ENCODE measurements around the gene RUVBL1. TPM values are rescaled to one million over a fixed set of nuclear protein-coding genes. Genes with fewer than 3 reads are reported as not detected.
A peak's percentile ranks its signal among the peaks of the same experiment; 100 is the strongest.
"Not testable (repeated sequence)": the region's sequence is repeated elsewhere in the genome, so short reads cannot be mapped to it uniquely, and the experiment has no call there.

Gene RUVBL1
- total RNA-seq, 2 experiments from 2014 or later, result 5.6 to 7.7 TPM

GRCh38 chr3:128155616-128156360 is 32.2 kb upstream of the RUVBL1 start:
- Histone ChIP-seq H3K4me3 (ENCODE audit: low read length) (no peak overlapping the region), H3K27ac (ENCODE audit: low read depth in 1 of 2, low read length in 2 of 2) (no peak overlapping the region), H3K36me3 (ENCODE audit: insufficient read depth, low read length) (peaks cover 12% of the 10 kb centered on the region), H3K4me1 (ENCODE audit: insufficient read depth, low read length) (peaks cover 22% of the 10 kb centered on the region), H3K9me3 (ENCODE audit: control insufficient read depth in 1 of 2, insufficient read depth in 1 of 2, low read length in 2 of 2) (no peaks in the 10 kb centered on the region), H3K27me3 (ENCODE audit: control insufficient read depth in 1 of 2, insufficient read depth in 2 of 2, low read length in 2 of 2) (no peaks in the 10 kb centered on the region)
- Mint-ChIP-seq H3K9me3 (no peaks in the 10 kb centered on the region), H3K4me3 (peak overlapping the region; percentile 61), H3K27me3 (no peaks in the 10 kb centered on the region), H3K27ac (no peak overlapping the region), H3K4me1 (ENCODE audit: low read depth) (peaks cover 46% of the 10 kb centered on the region), H3K36me3 (ENCODE audit: low read depth) (peaks cover 61% of the 10 kb centered on the region)
- DNase-seq (no peak), ATAC-seq (ENCODE audit: poor library complexity) (no peak)
- ChIA-PET CTCF (no interaction called here), POLR2A (interaction anchor here (1.2 kb wide), 1 partner anchor 32 kb away, joined by 4 read pairs; the partner anchor contains the start of gene RUVBL1)
- TF ChIP-seq, protein P1, sequence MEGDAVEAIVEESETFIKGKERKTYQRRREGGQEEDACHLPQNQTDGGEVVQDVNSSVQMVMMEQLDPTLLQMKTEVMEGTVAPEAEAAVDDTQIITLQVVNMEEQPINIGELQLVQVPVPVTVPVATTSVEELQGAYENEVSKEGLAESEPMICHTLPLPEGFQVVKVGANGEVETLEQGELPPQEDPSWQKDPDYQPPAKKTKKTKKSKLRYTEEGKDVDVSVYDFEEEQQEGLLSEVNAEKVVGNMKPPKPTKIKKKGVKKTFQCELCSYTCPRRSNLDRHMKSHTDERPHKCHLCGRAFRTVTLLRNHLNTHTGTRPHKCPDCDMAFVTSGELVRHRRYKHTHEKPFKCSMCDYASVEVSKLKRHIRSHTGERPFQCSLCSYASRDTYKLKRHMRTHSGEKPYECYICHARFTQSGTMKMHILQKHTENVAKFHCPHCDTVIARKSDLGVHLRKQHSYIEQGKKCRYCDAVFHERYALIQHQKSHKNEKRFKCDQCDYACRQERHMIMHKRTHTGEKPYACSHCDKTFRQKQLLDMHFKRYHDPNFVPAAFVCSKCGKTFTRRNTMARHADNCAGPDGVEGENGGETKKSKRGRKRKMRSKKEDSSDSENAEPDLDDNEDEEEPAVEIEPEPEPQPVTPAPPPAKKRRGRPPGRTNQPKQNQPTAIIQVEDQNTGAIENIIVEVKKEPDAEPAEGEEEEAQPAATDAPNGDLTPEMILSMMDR (IDR thresholded peaks at IDR 0.05), result no peak
- intact Hi-C loops (cut with DNase I, micrococcal nuclease), result loop anchor here in 1 of 2 experiments (10.0 kb wide), 2 partner anchors 481 to 1681 kb away; partner anchors contain the start of genes ABTB1 and ZXDC

DNA sequence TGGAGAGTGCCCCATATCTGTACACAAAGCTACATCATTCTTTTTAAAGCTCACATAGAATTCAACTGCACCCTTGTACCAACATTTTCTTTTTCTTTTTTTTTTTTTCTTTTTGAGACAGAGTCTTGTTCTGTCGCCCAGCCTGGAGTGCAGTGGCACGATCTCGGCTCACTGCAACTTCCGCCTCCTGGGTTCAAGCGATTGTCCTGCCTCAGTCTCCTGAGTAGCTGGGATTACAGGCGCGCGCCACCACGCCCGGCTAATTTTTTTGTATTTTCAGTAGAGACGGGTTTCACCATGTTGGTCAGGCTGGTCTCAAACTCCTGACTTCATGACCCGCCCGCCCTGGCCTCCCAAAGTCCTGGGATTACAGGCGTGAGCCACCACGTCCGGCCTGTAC is 30.7 kb upstream of the RUVBL1 start:
- Histone ChIP-seq H3K36me3 (ENCODE audit: insufficient read depth, low read length) (peaks cover 12% of the 10 kb centered on the region), H3K4me3 (ENCODE audit: low read length) (peak overlapping the region; percentile 58), H3K4me1 (ENCODE audit: insufficient read depth, low read length) (peaks cover 22% of the 10 kb centered on the region)
- not testable (repeated sequence) for H3K9me3 Mint-ChIP-seq; H3K27ac ChIP-seq (ENCODE audit: low read depth in 1 of 2, low read length in 2 of 2); ATAC-seq (ENCODE audit: poor library complexity); H3K27me3 Mint-ChIP-seq; H3K27me3 ChIP-seq (ENCODE audit: control insufficient read depth in 1 of 2, insufficient read depth in 2 of 2, low read length in 2 of 2); DNase-seq; H3K9me3 ChIP-seq (ENCODE audit: control insufficient read depth in 1 of 2, insufficient read depth in 1 of 2, low read length in 2 of 2)
- ChIA-PET POLR2A (interaction anchor here (0.6 to 2.9 kb wide), 4 partner anchors 9 to 141 kb away, joined by 3 to 77 read pairs (median 4); partner anchors contain the start of gene RUVBL1), CTCF (interaction anchor here (1.1 to 2.5 kb wide), 3 partner anchors 40 to 79 kb away, joined by 3 to 10 read pairs (median 3); no protein-coding TSS in a partner anchor)
- H3K4me1 Mint-ChIP-seq (ENCODE audit: low read depth), result peaks cover 40% of the 10 kb centered on the region
- intact Hi-C loops (cut with DNase I, micrococcal nuclease), result loop anchor here in 1 of 2 experiments (5.0 to 10.0 kb wide), 3 partner anchors 102 to 1680 kb away; partner anchors contain the start of genes ABTB1, SEC61A1 and ZXDC
- peak overlapping the region; percentile 87 for H3K4me3 Mint-ChIP-seq
- peaks cover 48% of the 10 kb centered on the region for H3K36me3 Mint-ChIP-seq (ENCODE audit: low read depth)
- H3K27ac Mint-ChIP-seq, result peak overlapping the region; percentile 84

GRCh38 chr3:128153156-128154041 is 29.8 kb upstream of the RUVBL1 start, which contains the start of gene EEFSEC:
EEFSEC (plus strand) TSS chr3:128153481; CDS start chr3:128153508, 27 bp downstream.
- ChIA-PET POLR2A (interaction anchor here (0.5 to 2.9 kb wide), 10 partner anchors 10 to 1163 kb away, joined by 3 to 77 read pairs (median 4); partner anchors contain the start of gene RUVBL1), CTCF (interaction anchor here (0.7 to 2.5 kb wide), 5 partner anchors 30 to 78 kb away, joined by 3 to 10 read pairs (median 3); partner anchors contain the start of gene RUVBL1)
- no peaks in the 10 kb centered on the region for H3K27me3 Mint-ChIP-seq
- Histone ChIP-seq H3K27ac (ENCODE audit: low read depth in 1 of 2, low read length in 2 of 2) (peak within 1 kb of the TSS; percentile 56 to 80), H3K27me3 (ENCODE audit: control insufficient read depth in 1 of 2, insufficient read depth in 2 of 2, low read length in 2 of 2) (no peaks in the 10 kb centered on the region), H3K4me1 (ENCODE audit: insufficient read depth, low read length) (peaks cover 22% of the 10 kb centered on the region), H3K9me3 (ENCODE audit: control insufficient read depth in 1 of 2, insufficient read depth in 1 of 2, low read length in 2 of 2) (no peaks in the 10 kb centered on the region), H3K36me3 (ENCODE audit: insufficient read depth, low read length) (peaks cover 12% of the 10 kb centered on the region), H3K4me3 (ENCODE audit: low read length) (peak within 1 kb of the TSS; percentile 58)
- TF ChIP-seq, protein P1 (IDR thresholded peaks at IDR 0.05), result no peak
- no peaks in the 10 kb centered on the region for H3K9me3 Mint-ChIP-seq
- peaks cover 40% of the 10 kb centered on the region for H3K4me1 Mint-ChIP-seq (ENCODE audit: low read depth)
- peaks cover 39% of the 10 kb centered on the region for H3K36me3 Mint-ChIP-seq (ENCODE audit: low read depth)
- intact Hi-C loops (cut with DNase I, micrococcal nuclease), result loop anchor here (1.0 to 10.0 kb wide), 5 partner anchors 29 to 1679 kb away; partner anchors contain the start of genes ABTB1 (in 1 of the 2), RUVBL1 (in 1 of the 2), SEC61A1 (in 1 of the 2) and ZXDC (in 1 of the 2)
- peak; percentile 87 for ATAC-seq (ENCODE audit: poor library complexity)
- peak within 1 kb of the TSS; percentile 87 for H3K4me3 Mint-ChIP-seq
- H3K27ac Mint-ChIP-seq, result peak within 1 kb of the TSS; percentile 84
- peak; percentile 72 to 90 (median 82) for DNase-seq
